Measurements from ENCODE around the gene PDP2.

The PDP2 gene

GRCh38 chr16:66937725-66938337 lies 57.5 kb downstream of the PDP2 start:
- no peak overlapping the region for H3K4me3 ChIP-seq (ENCODE audit: low read depth, low read length)
- TF ChIP-seq CTCF (IDR thresholded peaks at IDR 0.05; ENCODE audit: borderline replicate concordance, insufficient read depth, low read depth, low read length) = no peak

GRCh38 chr16:66939366-66939765 lies 59.1 kb downstream of the PDP2 start:
- no peak overlapping the region for H3K4me3 ChIP-seq (ENCODE audit: low read depth, low read length)
- no peak for TF ChIP-seq CTCF (IDR thresholded peaks at IDR 0.05; ENCODE audit: borderline replicate concordance, insufficient read depth, low read depth, low read length)

- no peak overlapping the region for H3K4me3 ChIP-seq (ENCODE audit: low read depth, low read length)
- no peak for TF ChIP-seq CTCF (IDR thresholded peaks at IDR 0.05; ENCODE audit: borderline replicate concordance, insufficient read depth, low read depth, low read length)
Measured at GRCh38 chr16:66940236-66940635, 59.9 kb downstream of the PDP2 start.

Data from GM12875 (cell line).